IMR-90 (cell line): ENCODE results near the gene FARP1. TPM values are rescaled to one million over a fixed set of nuclear protein-coding genes. Genes with fewer than 3 reads are reported as not detected.

ENCODE experiments used
- ATAC-seq: fragments of 200-7000 bp; cut with Tn5 transposase; 2 replicates; pipeline ENCODE4 v1.9.1; 2020; ENCODE audit warnings: low read depth, mild to moderate bottlenecking, moderate library complexity
- BruUV-seq: library from RNA; stranded (reverse); fragments of 400-500 nt; replicated peaks from 2 replicates; lab custom pipeline; 2021; lab: Mats Ljungman, UMichigan
- CTCF ChIA-PET: fragments of 300-600 bp; formaldehyde crosslinking; extraction: SDS; loops from one replicate; lab custom pipeline; 2021; ENCODE audit warnings: antibody characterized with exemption; lab: Yijun Ruan, JAX
- POLR2A ChIA-PET: fragments of 300-600 bp; sonication (Branson Sonifier 250); formaldehyde crosslinking; loops from one replicate; lab custom pipeline; 2022; ENCODE audit warnings: antibody characterized with exemption; ENCODE audit not compliant: unreplicated experiment; lab: Charles Lee
- DNase-seq: peaks from one replicate; pipeline ENCODE4 v3.0.0; 2013
- H2AFZ ChIP-seq: replicated peaks from 2 replicates; pipeline ENCODE3; 2013; ENCODE audit warnings: low read length, mild to moderate bottlenecking; ENCODE audit not compliant: poor library complexity
- H2AK5ac ChIP-seq: 2 replicates; pipeline ENCODE4 v1.6.1; 2013; ENCODE audit warnings: low read depth, low read length, inconsistent platforms
- H2AK9ac ChIP-seq: replicated peaks from 2 replicates; pipeline ENCODE3; 2013; ENCODE audit warnings: mild to moderate bottlenecking, low read depth, low read length, moderate library complexity; ENCODE audit not compliant: poor library complexity
- H2BK120ac ChIP-seq: 2 replicates; pipeline ENCODE4 v1.6.1; 2013; ENCODE audit warnings: low read depth, low read length, inconsistent platforms
- H2BK15ac ChIP-seq: 3 replicates; pipeline ENCODE4 v1.6.1; 2013; ENCODE audit warnings: low read depth, low read length, inconsistent platforms
- H2BK20ac ChIP-seq: 2 replicates; pipeline ENCODE4 v1.6.1; 2013; ENCODE audit warnings: low read depth, mild to moderate bottlenecking, inconsistent platforms, low read length, moderate library complexity
- H2BK5ac ChIP-seq: 2 replicates; pipeline ENCODE4 v1.6.1; 2013; ENCODE audit warnings: mild to moderate bottlenecking, low read depth, low read length, inconsistent platforms; ENCODE audit not compliant: poor library complexity, severe bottlenecking
- H3K14ac ChIP-seq: replicated peaks from 2 replicates; pipeline ENCODE4 v1.6.1; 2013; ENCODE audit warnings: low read depth, low read length, inconsistent platforms
- H3K18ac ChIP-seq: 2 replicates; pipeline ENCODE4 v1.6.1; 2013; ENCODE audit warnings: low read depth, low read length, control low read depth
- H3K23ac ChIP-seq: 2 replicates; pipeline ENCODE4 v1.6.1; 2013; ENCODE audit warnings: low read depth, low read length, inconsistent platforms
- H3K27ac ChIP-seq: 2 replicates; pipeline ENCODE4 v1.5.1; 2013; ENCODE audit warnings: mild to moderate bottlenecking, control low read depth, low read length; ENCODE audit not compliant: insufficient read depth
- H3K27me3 ChIP-seq: 2 replicates; pipeline ENCODE4 v1.6.1; 2013; ENCODE audit warnings: low read length; ENCODE audit not compliant: control insufficient read depth, insufficient read depth
- H3K36me3 ChIP-seq: 2 replicates; pipeline ENCODE4 v1.6.1; 2013; ENCODE audit warnings: low read length, mixed read lengths; ENCODE audit not compliant: control insufficient read depth, insufficient read depth
- H3K4ac ChIP-seq: 2 replicates; pipeline ENCODE4 v1.6.1; 2013; ENCODE audit warnings: low read depth, low read length, inconsistent platforms
- H3K4me1 ChIP-seq: 2 replicates; pipeline ENCODE4 v1.6.1; 2013; ENCODE audit warnings: low read length, mixed read lengths; ENCODE audit not compliant: control insufficient read depth, insufficient read depth
- H3K4me2 ChIP-seq: 2 replicates; pipeline ENCODE4 v1.6.1; 2013; ENCODE audit warnings: low read depth, mild to moderate bottlenecking, control low read depth, low read length, moderate library complexity
- H3K4me3 ChIP-seq: 2 replicates; pipeline ENCODE4 v1.5.1; 2013; ENCODE audit warnings: low read depth, mild to moderate bottlenecking, control low read depth, low read length, moderate library complexity; ENCODE audit not compliant: insufficient read depth
- H3K56ac ChIP-seq: 2 replicates; pipeline ENCODE4 v1.6.1; 2013; ENCODE audit warnings: low read length, inconsistent platforms; ENCODE audit not compliant: insufficient read depth; ENCODE audit errors: extremely low read depth
- H3K79me1 ChIP-seq, 2 experiments: 2 replicates each; pipeline ENCODE4 v1.6.1; 2013; ENCODE audit warnings: low read length in 2 of 2, inconsistent platforms in 1 of 2, low read depth in 1 of 2
- H3K9ac ChIP-seq: 2 replicates; pipeline ENCODE4 v1.6.1; 2013; ENCODE audit warnings: low read depth, low read length, control low read depth
- H3K9me1 ChIP-seq: 2 replicates; pipeline ENCODE4 v1.6.1; 2013; ENCODE audit warnings: low read length, inconsistent platforms; ENCODE audit not compliant: insufficient read depth
- H3K9me3 ChIP-seq: 2 replicates; pipeline ENCODE4 v1.6.1; 2013; ENCODE audit warnings: low read length; ENCODE audit not compliant: control insufficient read depth, insufficient read depth
- H4K20me1 ChIP-seq: 2 replicates; pipeline ENCODE4 v1.6.1; 2013; ENCODE audit warnings: low read length, inconsistent platforms; ENCODE audit not compliant: insufficient read depth
- H4K5ac ChIP-seq: 2 replicates; pipeline ENCODE4 v1.6.1; 2013; ENCODE audit warnings: mild to moderate bottlenecking, low read depth, low read length, control low read depth
- H4K8ac ChIP-seq, 2 experiments: 2 replicates each; pipeline ENCODE4 v1.6.1; 2013; ENCODE audit warnings: low read depth in 2 of 2, low read length in 2 of 2, control low read depth in 1 of 2, inconsistent platforms in 1 of 2
- H4K91ac ChIP-seq: 2 replicates; pipeline ENCODE4 v1.6.1; 2013; ENCODE audit warnings: low read depth, low read length, inconsistent platforms; ENCODE audit not compliant: insufficient read depth
- CTCF ChIP-seq: conservative IDR thresholded peaks from 2 replicates; pipeline ENCODE4 v1.5.1; 2012; ENCODE audit warnings: mild to moderate bottlenecking, low read depth, low read length, improper control_type of control experiment
- FOS ChIP-seq: fragments of 150-350 bp; IDR thresholded peaks from 2 replicates; pipeline ENCODE4 v1.6.1; 2016; ENCODE audit warnings: low read depth, low read length
- MAZ ChIP-seq: IDR thresholded peaks from 2 replicates; pipeline ENCODE4 v1.6.1; 2012; ENCODE audit warnings: low read depth, mild to moderate bottlenecking, low read length, improper control_type of control experiment, moderate library complexity, borderline replicate concordance
- RCOR1 ChIP-seq: IDR thresholded peaks from 2 replicates; pipeline ENCODE4 v1.6.1; 2012; ENCODE audit warnings: mild to moderate bottlenecking, low read length, improper control_type of control experiment; ENCODE audit not compliant: insufficient replicate concordance
- WGBS, 2 experiments: methylation state at CpG; one replicate each; pipeline versions ENCODE4 v1.1.5 to v1.1.7; 2013; ENCODE audit warnings: missing lambda C conversion rate in 2 of 2; ENCODE audit not compliant: insufficient read length in 1 of 2; ENCODE audit errors: extremely low coverage in 2 of 2; 5-methylcytosine and 5-hydroxymethylcytosine counted together
- dilution Hi-C: fragments of 300-500 bp; cut with HindIII; formaldehyde crosslinking; loops from one replicate; pipeline ENCODE4 v1.14.3; 2018; ENCODE audit warnings: low sequenced_read_pairs; ENCODE audit not compliant: unreplicated experiment
- in situ Hi-C: fragments of 300-500 bp; cut with MboI; formaldehyde crosslinking; loops from 3 replicates; pipeline ENCODE4 v1.14.3; 2019; ENCODE audit warnings: low sequenced_read_pairs, inconsistent platforms, mixed read lengths
- intact Hi-C: fragments of 100-400 bp; cut with micrococcal nuclease; formaldehyde crosslinking; loops from 2 replicates; pipeline ENCODE4 v1.10.0; 2022
- polyA plus RNA-seq, 3 experiments: library from polyadenylated mRNA; depleted of rRNA; stranded (reverse); fragments of >200 nt; gene quantifications; 2 replicates each; pipeline ENCODE4 v1.2.3, GENCODE V29; 2012; ENCODE audit warnings: low replicate concordance in 1 of 3
- total RNA-seq: library from RNA; depleted of rRNA; stranded (reverse); fragments of >200 nt; gene quantifications from 2 replicates; pipeline ENCODE4 v1.2.3, GENCODE V29; 2012

The FARP1 gene
- total and polyA plus RNA-seq, 2 of the 4 experiments (the other 2 are of a cell fraction) = 39.6 to 57.0 TPM

DNA sequence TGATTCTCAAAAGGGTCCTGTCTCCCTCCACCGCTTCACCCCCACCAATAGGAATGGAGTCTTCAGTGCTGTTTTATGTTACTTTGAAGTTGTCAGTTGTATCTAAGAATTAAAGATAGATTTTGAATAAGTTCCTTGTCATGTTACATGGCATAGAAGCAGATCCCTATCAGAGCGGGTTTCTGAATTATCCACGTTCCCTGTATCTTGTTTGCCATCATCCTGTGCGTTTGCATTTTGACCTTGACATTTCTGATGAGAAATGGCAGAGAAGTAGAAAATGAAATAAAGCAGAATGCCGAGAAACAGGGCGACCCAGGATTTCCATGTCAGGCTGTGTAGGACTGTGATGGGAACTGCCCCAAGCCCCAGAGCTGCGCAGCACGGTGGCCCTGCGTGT is 154.9 kb downstream of the FARP1 start:
- Histone ChIP-seq H3K56ac (no peak overlapping the region), H2BK20ac (peak overlapping the region; percentile 57; the same call in 1 of the 2 replicates), H2AFZ (no peak overlapping the region), H3K4ac (peak overlapping the region; percentile 53), H2BK5ac (peak overlapping the region; percentile 28), H3K27me3 (no peaks in the 10 kb centered on the region), H3K79me1 (peaks cover 50 to 87% of the 10 kb centered on the region in 2 experiments), H3K9me3 (no peaks in the 10 kb centered on the region), H3K18ac (0 out of 2 replicates have a peak overlapping the region, but pooled peaks have one; percentile 10), H3K4me2 (no peak overlapping the region), H3K9ac (no peak overlapping the region), H2BK15ac (peak overlapping the region; percentile 45; the same call in 2 of the 3 replicates), H4K8ac (peak overlapping the region in 1 of 2 experiments; percentile 68; a peak in 2 of 4 replicates), H3K4me1 (peaks cover 52% of the 10 kb centered on the region), H3K36me3 (peaks cover 2% of the 10 kb centered on the region; the same call in 1 of the 2 replicates), H2AK5ac (peak overlapping the region; percentile 61; the same call in 1 of the 2 replicates), H4K5ac (0 out of 2 replicates have a peak overlapping the region, but pooled peaks have one; percentile 2), H3K14ac (peak overlapping the region; percentile 60; the same call in 1 of the 2 replicates), H4K20me1 (peaks cover 10% of the 10 kb centered on the region), H3K23ac (peak overlapping the region; percentile 81), H4K91ac (peak overlapping the region; percentile 58), H3K9me1 (peaks cover 49% of the 10 kb centered on the region), H3K27ac (no peak overlapping the region), H2AK9ac (no peak overlapping the region), H3K4me3 (no peak overlapping the region), H2BK120ac (peak overlapping the region; percentile 65)
- no peak for ATAC-seq
- dilution Hi-C loops = no loop called here
- CTCF ChIA-PET = no interaction called here
- POLR2A ChIA-PET = no interaction called here
- intact Hi-C loops = no loop called here
- no TSS peak for BruUV-seq
- TF ChIP-seq MAZ (no peak), CTCF (no peak), FOS (no peak), RCOR1 (no peak)
- in situ Hi-C loops = no loop called here
- WGBS, 2 experiments = no CpG with 5 or more reads among the region's 9 CpGs
- DNase-seq = no peak
